ENCODE measurements around the gene IL18RAP.

The IL18RAP gene

GRCh38 chr2:102401865-102402264, 21.1 kb upstream of the IL18RAP start (continued):
- TF ChIP-seq CSRNP3 (CRISPR knock-in tag; IDR thresholded peaks at IDR 0.05) (no peak), TCF4 (CRISPR knock-in tag; IDR thresholded peaks at IDR 0.05; ENCODE audit: borderline replicate concordance) (no peak), ZNF565 (CRISPR knock-in tag; conservative IDR thresholded peaks at IDR 0.05; ENCODE audit: low read depth) (no peak), ZFP30 (CRISPR knock-in tag; IDR thresholded peaks at IDR 0.05) (no peak)

GRCh38 chr2:102410952-102411351, 12.0 kb upstream of the IL18RAP start:
- ATAC-seq = no peak
- no peak for TF ChIP-seq ZFP3 (CRISPR knock-in tag; IDR thresholded peaks at IDR 0.05)
- TF ChIP-seq POU6F1 (CRISPR knock-in tag; IDR thresholded peaks at IDR 0.05; ENCODE audit: borderline replicate concordance, low read depth) = no peak
- TF ChIP-seq BACH2 (CRISPR knock-in tag; IDR thresholded peaks at IDR 0.05; ENCODE audit: borderline replicate concordance) = no peak
- TF ChIP-seq ISL1 (CRISPR knock-in tag; IDR thresholded peaks at IDR 0.05) = no peak
- TF ChIP-seq ZNF565 (CRISPR knock-in tag; conservative IDR thresholded peaks at IDR 0.05; ENCODE audit: low read depth) = no peak
- no peak for TF ChIP-seq ZFP30 (CRISPR knock-in tag; IDR thresholded peaks at IDR 0.05)
- no peak for TF ChIP-seq ZNF8 (CRISPR knock-in tag; IDR thresholded peaks at IDR 0.05)

- no peak for ATAC-seq
- TF ChIP-seq RARB (CRISPR knock-in tag; IDR thresholded peaks at IDR 0.05) (no peak), SNAI2 (CRISPR knock-in tag; IDR thresholded peaks at IDR 0.05) (no peak), BACH2 (CRISPR knock-in tag; IDR thresholded peaks at IDR 0.05; ENCODE audit: borderline replicate concordance) (no peak), ISL1 (CRISPR knock-in tag; IDR thresholded peaks at IDR 0.05) (no peak), OSR1 (CRISPR knock-in tag; IDR thresholded peaks at IDR 0.05) (no peak), POU6F1 (CRISPR knock-in tag; IDR thresholded peaks at IDR 0.05; ENCODE audit: borderline replicate concordance, low read depth) (no peak), CREB5 (CRISPR knock-in tag; IDR thresholded peaks at IDR 0.05; ENCODE audit: low read depth) (no peak), ZFP3 (CRISPR knock-in tag; IDR thresholded peaks at IDR 0.05) (no peak)
Measured at GRCh38 chr2:102412199-102412598, 10.8 kb upstream of the IL18RAP start.

- no peak for ATAC-seq
Measured at GRCh38 chr2:102417946-102418345, 5.0 kb upstream of the IL18RAP start.

GRCh38 chr2:102418421-102418961, 4.5 kb upstream of the IL18RAP start:
- no peak for ATAC-seq
- no peak for TF ChIP-seq OSR1 (CRISPR knock-in tag; IDR thresholded peaks at IDR 0.05)
- TF ChIP-seq ZC3H10 (CRISPR knock-in tag; IDR thresholded peaks at IDR 0.05) = no peak
- TF ChIP-seq ZNF70 (CRISPR knock-in tag; IDR thresholded peaks at IDR 0.05) = no peak
- no peak for TF ChIP-seq CSRNP3 (CRISPR knock-in tag; IDR thresholded peaks at IDR 0.05)
- TF ChIP-seq PPARA (CRISPR knock-in tag; IDR thresholded peaks at IDR 0.05; ENCODE audit: borderline replicate concordance) = no peak
- TF ChIP-seq TCF4 (CRISPR knock-in tag; IDR thresholded peaks at IDR 0.05; ENCODE audit: borderline replicate concordance) = no peak
- TF ChIP-seq ESRRG (CRISPR knock-in tag; IDR thresholded peaks at IDR 0.05) = no peak
- no peak for TF ChIP-seq ZNF565 (CRISPR knock-in tag; conservative IDR thresholded peaks at IDR 0.05; ENCODE audit: low read depth)
- no peak for TF ChIP-seq BACH2 (CRISPR knock-in tag; IDR thresholded peaks at IDR 0.05; ENCODE audit: borderline replicate concordance)
- no peak for TF ChIP-seq ZNF8 (CRISPR knock-in tag; IDR thresholded peaks at IDR 0.05)
- TF ChIP-seq CSDC2 (CRISPR knock-in tag; IDR thresholded peaks at IDR 0.05) = no peak
- TF ChIP-seq PATZ1 (CRISPR knock-in tag; IDR thresholded peaks at IDR 0.05; ENCODE audit: borderline replicate concordance) = no peak
- no peak for TF ChIP-seq CREB5 (CRISPR knock-in tag; IDR thresholded peaks at IDR 0.05; ENCODE audit: low read depth)
- TF ChIP-seq SNAI2 (CRISPR knock-in tag; IDR thresholded peaks at IDR 0.05) = no peak
- no peak for TF ChIP-seq ARNTL (CRISPR knock-in tag; IDR thresholded peaks at IDR 0.05; ENCODE audit: borderline replicate concordance, low read depth)

More at GRCh38 chr2:102417946-102418345, 5.0 kb upstream of the IL18RAP start:
- TF ChIP-seq ISL1 (CRISPR knock-in tag; IDR thresholded peaks at IDR 0.05) (no peak), ZFP3 (CRISPR knock-in tag; IDR thresholded peaks at IDR 0.05) (no peak), GLIS3 (CRISPR knock-in tag; IDR thresholded peaks at IDR 0.05) (no peak), ZNF8 (CRISPR knock-in tag; IDR thresholded peaks at IDR 0.05) (no peak)

All from SK-N-SH treated with all-trans-retinoic acid at 6 μM for 48 hours (cell line).